ENCODE data around the gene RETN.
A peak's percentile ranks its signal among the peaks of the same experiment; 100 is the strongest.

RETN gene

DNA sequence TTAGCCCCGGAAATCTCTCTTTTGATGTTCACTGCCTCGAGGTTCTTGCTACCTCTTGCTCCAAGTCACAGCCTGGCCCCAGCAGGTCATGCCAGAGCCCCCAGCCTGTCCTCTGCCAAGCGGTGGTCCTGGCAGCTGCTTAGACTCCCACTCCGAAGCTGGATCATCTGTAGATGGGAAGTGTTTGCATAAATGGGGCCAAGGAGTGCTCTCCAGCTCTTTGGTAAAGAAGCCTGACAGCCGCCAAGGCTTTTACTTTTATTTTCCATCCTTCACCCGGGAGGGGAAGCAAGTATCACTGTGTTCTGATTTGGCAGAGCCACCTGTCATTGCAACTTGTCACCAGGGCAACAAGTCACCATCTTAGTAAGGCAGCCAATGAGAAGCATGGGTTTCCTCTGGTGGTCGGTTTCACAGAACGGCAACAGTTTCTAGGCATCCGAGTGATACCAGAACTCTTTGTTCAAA, 10.6 kb upstream of the RETN start:
- no peak for DNase-seq (ENCODE audit: low read depth)

DNA sequence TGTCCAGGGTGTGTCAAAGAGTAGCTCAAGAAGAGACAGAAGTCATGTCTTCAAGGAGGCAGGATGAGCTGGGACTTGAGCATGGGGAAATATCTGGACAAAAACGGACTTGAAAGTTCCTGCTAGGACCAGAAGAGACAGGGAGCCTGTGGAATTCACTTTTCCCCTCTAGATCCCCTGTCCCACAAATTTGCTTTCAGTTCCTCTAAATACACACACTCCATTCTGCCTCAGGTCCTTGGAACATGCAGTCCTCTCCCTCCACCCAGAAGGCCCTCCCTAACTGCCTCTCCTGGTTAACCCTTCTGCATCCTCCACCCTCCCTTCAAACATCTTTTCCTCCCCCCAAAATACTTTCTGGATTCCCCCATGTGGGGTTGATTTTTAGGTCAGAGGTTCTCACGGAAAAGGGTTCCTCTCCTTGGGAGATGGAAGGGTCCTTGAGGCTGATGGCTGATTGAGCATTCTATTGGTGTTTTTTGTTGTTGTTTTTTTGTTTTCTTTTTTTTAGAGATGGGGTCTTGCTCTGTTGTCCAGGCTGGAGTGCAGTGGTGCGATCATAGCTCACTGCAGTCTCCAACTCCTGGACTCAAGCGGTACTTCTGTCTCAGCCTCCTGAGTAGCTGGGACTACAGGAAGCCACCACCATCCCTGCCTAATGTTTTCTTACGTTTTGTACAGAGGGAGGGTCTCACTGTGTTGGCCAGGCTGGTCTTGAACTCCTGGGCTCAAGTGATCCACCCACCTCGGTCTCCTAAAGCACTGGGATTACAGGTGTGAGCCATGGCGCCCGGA, 6.9 kb upstream of the RETN start:
- no peak for DNase-seq (ENCODE audit: low read depth)

DNA sequence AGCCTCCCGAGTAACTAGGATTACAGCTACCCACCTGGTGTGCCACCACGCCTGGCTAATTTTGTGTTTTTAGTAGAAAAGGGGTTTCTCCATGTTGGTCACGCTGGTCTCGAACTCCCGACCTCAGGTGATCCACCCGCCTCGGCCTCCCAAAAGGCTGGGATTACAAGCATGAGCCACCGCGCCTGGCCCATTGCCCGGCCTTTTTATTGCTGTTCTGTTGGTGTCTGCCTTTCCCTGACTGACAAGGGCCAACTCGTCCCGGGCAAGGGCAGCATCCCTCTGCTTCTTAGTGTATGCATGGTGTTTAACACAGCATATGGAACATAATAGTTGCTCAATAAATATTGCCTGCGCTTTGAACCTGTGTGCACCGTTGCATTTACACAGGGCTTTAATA, 6.2 kb upstream of the RETN start:
- no peak for DNase-seq (ENCODE audit: low read depth)

DNA sequence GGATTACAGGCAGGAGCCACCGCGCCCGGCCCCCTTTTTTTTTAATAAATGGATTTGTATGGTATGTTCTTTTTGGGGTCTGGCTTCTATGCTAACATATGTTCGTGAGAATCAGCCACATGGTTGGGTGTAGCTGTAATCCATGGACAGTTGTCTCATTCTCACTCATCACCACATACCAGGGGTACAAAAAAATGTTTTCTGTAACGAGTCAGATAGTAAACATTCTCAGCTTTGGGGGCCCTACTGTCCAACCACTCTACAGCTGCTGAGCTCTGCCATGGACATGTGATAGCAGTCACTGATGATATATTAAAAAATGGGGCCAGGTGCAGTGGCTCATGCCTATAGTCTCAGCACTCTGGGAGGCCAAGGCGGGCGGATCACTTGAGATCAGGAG, 5.1 kb upstream of the RETN start:
- DNase-seq (ENCODE audit: low read depth), result no peak

DNA sequence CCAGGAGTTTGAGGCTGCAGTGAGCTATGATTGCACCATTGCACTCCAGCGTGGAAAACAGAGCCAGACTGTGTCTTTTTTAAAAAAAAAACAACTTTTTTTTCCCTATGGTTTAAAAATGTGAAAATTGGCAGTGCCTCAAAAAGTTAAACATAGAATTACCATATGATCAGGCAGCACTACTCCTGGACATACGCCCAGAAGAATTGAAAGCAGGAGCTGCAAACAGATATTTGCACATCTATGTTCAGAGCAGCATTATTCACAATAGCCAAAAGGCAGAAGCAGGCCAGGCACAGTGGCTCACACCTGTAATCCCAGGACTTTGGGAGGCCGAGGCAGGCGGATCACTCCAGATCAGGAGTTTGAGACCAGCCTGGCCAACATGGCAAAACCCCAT, 3.8 kb upstream of the RETN start:
- DNase-seq (ENCODE audit: low read depth), result no peak

DNA sequence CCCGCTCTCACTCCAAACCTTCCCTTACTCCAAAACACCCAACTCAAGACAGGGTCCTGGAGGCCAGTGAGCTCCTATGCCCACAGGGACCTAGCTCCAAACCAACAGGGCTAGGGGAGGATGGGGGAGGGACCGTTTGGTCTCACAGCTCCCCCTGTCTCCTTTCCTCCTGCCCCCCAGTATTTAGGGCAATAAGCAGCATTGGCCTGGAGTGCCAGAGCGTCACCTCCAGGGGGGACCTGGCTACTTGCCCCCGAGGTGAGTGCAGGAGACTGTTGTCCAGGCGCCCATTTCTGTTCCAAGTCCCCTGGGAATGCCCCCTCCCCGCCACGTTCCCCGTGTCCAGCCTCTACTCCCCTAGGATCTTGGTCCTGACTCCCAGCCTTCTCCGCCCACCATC, 792 bp downstream of the RETN start:
- DNase-seq (ENCODE audit: low read depth), result no peak

DNA sequence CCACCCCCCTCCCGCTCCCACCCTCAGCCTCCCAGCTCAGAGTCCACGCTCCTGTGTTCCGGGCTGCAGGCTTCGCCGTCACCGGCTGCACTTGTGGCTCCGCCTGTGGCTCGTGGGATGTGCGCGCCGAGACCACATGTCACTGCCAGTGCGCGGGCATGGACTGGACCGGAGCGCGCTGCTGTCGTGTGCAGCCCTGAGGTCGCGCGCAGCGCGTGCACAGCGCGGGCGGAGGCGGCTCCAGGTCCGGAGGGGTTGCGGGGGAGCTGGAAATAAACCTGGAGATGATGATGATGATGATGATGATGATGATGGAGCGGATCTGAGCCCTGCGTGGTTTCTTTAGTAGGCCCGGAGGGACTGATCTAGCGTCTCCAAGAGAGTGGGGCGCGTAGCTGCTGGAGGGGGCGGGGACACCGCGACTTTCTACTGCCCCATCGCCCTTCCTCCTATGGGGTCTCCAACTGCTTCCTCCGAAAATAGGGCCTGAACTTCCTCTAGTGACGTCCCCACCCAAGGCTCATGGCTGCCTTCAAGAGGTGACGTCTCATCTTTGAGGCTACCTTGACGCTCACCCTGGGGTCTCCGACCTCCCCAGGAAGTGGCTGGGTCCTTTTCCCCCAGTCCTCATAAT, 1.4 kb downstream of the RETN start:
- DNase-seq (ENCODE audit: low read depth), result no peak

DNA sequence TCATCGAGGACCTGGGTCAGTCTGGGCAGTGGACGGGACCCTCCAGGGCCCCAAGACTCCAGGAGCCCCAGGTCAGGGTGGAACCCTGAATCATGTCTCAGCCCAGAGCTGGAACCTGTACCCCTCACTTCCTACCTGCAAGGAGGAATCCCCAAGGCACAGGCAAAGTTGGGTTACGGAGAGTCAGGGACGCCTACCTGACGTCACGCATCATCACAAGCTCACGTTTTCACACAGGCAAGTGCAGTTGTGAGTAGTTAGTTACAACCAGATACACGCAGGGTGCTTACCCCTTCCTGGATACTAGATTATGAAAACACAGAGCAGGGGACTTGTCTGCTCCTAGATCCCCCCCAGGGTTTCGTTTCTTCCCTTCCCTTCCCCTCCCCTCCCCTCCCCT, 1.9 kb downstream of the RETN start:
- DNase-seq (ENCODE audit: low read depth), result no peak

DNA sequence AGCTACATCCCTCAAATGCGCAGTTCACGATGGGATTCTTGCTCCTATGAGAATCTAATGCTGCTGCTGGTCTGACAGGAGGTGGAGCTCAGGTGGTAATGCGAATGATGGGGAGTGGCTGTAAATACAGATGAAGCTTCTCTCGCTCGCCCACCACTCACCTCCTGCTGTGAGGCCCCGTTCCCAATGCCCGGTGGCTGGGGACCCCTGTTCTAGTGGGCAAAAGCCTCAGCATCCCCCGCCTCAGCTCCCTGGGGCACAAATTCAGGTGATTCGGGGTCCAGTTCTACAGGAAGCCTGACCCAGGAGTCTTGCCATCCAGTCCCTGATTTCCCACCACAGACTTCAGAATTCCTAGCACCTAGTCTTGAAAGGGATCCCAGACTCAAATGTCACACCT, 3.7 kb downstream of the RETN start:
- no peak for DNase-seq (ENCODE audit: low read depth)

DNA sequence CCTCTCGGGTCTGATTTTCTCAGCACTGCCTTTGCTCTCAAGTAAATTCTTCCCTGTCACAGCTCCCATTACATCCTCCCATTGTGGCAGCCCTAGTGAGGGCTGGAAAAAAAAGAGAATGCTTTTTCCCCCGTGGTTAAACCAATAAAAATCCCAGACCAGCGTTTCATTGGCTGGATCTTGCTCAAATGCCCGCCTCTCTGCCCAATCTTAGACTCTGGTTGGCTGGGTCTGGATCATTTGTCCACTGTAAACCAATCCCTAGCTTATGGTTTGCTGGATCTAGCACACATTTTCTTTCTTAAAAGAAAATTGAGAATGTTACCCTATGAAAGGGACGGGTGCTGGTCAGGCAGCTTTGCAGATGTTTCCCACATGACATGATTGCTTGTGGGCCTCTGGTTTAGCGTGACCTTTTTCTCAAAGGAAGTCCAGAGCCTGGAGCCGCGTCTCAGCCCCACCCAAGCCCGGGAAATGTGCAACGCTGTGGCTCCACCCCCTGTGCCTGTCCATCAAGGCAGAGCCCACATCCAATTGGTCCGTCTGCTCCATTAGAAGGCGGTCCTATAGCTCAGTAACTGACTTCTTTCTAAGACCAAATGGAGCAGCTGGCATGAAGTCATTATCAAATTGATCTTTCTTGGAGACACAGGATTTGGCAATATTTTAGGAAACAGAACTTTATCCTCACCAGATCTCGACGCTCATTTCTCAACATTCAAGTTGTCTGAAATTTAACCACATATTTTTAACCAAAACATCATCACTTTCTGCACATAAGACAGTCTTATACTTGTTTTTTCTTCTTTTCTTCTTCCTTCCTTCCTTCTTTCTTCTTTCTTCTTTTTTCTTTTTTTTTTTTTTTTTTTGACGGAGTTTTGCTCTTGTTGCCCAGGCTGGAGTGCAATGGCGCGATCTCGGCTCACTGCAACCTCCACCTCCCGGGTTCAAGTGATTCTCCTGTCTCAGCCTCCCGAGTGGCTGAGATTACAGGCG, 5.5 kb downstream of the RETN start:
- DNase-seq (ENCODE audit: low read depth), result no peak

DNA sequence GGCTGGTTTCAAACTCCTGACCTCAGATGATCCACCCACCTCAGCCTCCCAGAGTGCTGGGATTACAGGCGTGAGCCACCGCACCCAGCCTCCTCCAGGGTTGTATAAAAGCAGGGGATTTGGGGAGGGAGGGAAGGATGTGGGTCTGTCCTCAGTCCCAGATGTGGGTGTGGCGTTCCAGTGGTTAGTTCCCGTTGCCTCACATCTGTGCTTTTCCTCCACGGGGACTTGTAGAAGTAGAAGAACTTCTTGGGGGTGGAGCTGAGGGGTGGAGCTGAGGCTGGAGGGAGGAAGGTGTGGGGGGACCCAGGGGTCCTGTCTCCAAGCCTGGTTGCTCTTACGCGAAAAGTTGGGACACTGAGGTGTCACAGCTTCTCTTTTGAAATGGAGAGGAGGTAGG, 7.5 kb downstream of the RETN start:
- no peak for DNase-seq (ENCODE audit: low read depth)

DNA sequence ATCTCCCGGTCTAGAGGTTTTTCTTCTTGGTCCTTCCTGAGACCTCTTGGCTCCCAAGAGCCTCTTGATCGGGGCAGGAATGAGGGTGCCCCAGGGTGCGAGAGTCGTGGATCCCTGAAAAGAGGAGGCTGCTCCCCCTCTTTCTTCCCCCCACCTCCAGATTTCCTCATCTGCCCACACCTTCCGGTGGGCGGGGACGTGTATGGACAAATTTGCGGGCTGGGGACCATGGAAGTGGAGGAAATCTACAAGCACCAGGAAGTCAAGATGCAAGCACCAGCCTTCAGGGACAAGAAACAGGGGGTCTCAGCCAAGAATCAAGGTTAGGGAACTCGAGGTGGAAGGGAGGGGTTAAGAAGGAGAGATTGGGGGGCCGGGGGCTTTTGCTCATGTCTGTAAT, 8.0 kb downstream of the RETN start, which contains the start of gene MCEMP1:
Gene MCEMP1, plus strand, starts transcription at position 237 of the 400 bp plus-strand sequence. Its CDS starts 31 bp downstream, at position 268.
- DNase-seq (ENCODE audit: low read depth), result no peak

DNA sequence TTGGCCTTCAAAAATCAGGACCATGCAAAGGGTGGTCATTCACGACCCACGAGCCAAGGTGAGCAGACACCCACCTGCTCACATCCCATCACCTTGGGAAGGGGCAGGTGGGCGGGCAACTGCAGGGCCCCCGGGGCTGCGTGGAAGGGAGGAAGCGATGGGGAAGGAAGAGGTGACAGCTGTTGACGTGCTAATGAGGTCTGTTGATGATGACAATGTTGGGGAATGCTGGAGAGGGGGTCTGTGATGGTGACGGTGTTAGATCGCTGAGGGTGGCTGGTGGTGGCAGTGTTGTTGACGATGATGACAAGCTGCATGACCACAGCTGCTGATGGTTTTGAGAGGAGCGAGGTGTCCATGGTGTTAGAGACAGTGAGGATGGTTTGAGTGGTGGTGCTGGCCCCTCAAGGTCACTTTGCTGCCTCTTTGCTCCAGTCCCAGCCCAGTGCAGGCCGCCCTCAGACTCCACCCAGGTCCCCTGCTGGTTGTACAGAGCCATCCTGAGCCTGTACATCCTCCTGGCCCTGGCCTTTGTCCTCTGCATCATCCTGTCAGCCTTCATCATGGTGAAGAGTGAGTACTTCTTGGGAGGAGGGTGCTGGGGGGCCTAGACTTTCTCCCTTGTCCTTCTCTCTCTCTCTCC, 8.9 kb downstream of the RETN start:
- no peak for DNase-seq (ENCODE audit: low read depth)

DNA sequence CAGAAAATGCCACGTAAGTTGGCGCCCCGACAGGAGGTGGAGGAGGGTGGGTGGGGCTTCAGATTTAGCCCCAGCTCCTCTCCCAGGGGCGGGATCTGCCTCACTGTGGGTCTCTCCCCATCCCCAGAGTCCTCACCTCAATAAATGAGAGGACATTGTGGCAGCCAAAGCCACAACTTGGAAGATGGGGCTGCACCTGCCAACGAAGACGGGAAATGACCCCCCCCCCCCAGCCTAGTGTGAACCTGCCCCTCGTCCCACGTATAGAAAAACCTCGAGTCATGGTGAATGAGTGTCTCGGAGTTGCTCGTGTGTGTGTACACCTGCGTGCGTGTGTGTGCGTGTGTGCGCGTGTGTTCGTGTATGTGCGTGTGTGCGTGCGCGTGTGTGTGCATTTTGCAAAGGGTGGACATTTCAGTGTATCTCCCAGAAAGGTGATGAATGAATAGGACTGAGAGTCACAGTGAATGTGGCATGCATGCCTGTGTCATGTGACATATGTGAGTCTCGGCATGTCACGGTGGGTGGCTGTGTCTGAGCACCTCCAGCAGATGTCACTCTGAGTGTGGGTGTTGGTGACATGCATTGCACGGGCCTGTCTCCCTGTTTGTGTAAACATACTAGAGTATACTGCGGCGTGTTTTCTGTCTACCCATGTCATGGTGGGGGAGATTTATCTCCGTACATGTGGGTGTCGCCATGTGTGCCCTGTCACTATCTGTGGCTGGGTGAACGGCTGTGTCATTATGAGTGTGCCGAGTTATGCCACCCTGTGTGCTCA, 10.3 kb downstream of the RETN start:
- DNase-seq (ENCODE audit: low read depth), result peak; percentile 61

DNA sequence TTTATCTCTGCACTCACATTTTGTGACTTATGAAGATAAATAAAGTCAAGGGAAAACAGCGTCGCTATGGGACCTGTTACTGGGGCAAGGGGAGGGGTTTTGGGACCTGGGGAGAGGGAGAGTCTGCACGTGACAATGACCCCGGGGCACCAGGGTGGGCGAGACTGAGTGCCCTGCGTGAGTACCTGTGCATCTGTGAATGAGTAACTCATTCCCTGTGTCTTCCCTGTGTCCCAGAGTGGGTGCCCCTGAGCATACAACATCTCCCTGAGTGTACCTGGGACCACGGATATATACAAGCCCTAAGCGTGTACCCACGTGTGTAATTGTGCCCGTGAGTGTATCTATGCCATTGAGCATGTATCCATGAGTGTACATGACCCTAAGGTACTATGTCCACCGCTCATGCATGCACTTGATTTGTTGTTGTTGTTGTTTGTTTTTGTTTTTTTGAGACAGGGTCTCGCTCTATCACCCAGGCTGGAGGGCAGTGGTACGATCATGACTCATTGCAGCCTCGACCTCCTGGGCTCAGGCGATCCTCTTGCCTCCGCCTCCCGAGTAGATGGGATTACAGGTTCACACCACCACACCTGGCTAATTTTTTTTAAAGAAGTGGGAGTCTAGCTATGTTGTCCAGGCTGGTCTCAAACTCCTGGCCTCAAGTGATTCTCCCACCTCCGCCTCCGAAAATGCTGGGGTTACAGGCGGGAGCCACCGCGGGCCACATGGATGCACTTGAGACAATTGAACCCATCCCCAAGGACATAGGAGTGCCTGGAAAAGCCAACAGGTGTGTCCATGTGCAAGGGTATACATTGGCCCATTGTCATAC, 11.1 kb downstream of the RETN start:
- no peak for DNase-seq (ENCODE audit: low read depth)

DNA sequence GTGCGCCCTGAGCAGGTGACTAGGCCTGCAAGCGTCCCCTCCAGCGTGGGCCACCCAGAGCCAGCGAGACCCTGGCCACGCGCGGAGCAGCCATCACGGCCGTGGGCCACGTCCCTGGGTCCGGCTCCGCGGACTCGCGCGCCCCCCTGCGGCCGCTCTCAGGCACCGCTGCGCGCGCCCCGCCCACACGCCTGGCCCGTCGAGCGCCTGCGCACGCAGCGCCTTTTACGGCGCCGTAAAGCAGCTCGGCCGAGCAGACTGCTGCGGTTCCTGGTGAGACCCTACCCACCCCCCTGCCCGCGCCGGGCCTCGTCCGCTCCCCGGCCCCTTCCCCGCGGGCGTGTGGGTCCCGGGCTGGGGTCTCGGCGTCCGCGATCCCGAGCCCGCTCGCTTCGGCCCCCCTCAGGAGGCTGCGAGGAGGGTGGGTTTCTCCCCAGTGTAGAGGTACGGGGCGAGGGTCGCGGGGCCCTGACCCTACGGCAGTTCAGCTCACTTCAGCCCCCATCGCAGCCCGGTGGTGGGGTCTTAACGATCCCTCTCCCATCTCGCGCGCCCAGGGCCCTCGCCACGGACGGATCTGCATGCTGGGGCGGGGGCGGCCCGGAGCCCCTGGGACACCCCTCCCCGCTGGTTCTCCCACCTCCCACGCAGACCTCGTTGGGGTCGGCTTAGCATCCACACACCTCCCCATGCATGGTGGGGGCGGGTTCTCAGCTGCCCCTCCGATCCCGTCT, 11.9 kb downstream of the RETN start, which contains the start of gene TRAPPC5:
Gene TRAPPC5, plus strand, starts transcription at position 228 of the 734 bp plus-strand sequence. CDS start 1,421 bp downstream, outside the sequence.
- DNase-seq (ENCODE audit: low read depth), result peak; percentile 71

DNA sequence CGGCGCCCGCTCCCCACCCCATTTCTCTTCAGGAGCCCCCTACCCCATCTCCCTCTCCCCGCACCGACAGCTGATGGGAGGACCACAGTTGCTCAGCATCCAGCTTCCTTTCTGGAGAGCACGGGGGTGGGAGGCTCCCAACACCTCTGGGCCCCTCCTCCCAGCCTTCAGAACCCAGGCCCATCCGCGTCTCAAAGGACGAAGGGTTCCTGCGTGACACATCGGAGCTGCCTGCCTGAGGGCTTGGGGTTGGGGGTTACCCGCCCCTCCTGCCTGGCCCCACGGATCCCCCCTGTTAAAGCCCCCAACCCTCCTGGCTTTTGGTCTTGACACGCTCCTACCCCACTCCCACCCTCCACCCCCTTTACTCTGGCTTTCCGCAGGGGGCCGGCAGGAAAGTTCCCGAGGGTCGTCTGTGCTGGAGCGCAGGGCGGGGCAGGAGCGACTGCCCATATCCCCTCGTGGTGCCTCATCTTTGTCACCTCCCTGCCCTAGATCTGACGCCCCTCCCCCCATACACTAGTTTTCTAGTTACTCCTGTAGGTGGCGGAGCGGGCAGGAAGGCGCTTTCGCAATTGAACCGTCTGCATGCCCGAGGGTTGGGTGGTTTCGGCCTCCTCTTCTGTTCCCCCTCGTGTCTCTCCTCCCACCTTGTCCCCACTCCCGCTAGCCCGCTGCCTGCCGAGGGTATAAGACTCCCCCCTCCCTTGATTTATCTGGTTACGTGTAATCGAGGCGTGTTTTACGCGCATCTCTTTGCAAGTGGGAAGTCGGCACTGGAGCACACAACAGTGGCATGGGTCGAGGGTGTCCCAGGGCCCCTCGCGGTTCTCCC, 12.7 kb downstream of the RETN start:
- DNase-seq (ENCODE audit: low read depth), result peak; percentile 63

DNA sequence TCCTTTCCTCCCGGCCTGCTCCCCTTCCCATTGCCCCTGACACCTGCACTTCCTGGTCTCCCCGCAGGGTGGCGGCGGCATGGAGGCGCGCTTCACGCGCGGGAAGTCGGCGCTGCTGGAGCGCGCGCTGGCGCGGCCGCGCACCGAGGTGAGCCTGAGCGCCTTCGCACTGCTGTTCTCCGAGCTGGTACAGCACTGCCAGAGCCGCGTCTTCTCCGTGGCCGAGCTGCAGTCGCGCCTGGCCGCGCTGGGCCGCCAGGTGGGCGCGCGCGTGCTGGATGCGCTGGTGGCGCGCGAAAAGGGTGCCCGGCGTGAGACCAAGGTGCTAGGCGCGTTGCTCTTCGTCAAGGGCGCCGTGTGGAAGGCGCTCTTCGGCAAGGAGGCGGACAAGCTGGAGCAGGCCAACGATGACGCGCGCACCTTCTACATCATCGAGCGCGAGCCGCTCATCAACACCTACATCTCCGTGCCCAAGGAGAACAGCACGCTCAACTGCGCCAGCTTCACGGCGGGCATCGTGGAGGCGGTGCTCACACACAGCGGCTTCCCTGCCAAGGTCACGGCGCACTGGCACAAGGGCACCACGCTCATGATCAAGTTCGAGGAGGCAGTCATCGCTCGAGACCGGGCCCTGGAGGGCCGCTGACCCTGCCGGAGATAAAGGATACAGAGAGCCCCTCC, 13.5 kb downstream of the RETN start:
- no peak for DNase-seq (ENCODE audit: low read depth)

Measured in T-helper 22 cell (primary cell).